ENCODE data around the gene FAM131B. TPM values are rescaled to one million over a fixed set of nuclear protein-coding genes. Genes with fewer than 3 reads are reported as not detected.

FAM131B gene
- total RNA-seq, 1 experiment from 2014 or later = 17.3 TPM

- no peak for DNase-seq
- H3K79me2 ChIP-seq (ENCODE audit: insufficient read depth, low read length) = no peaks in the 10 kb centered on the region
- H3K14ac ChIP-seq (ENCODE audit: insufficient read depth, low read length) = no peak overlapping the region
- no peak overlapping the region for H2BK120ac ChIP-seq (ENCODE audit: low read depth, low read length, poor library complexity, severe bottlenecking)
- H2BK12ac ChIP-seq (ENCODE audit: insufficient read length, low read depth, low read length) = no peak overlapping the region
- no peak overlapping the region for H2BK15ac ChIP-seq (ENCODE audit: low read depth, low read length)
- no peak overlapping the region for H3K4me2 ChIP-seq (ENCODE audit: insufficient read depth, insufficient read length, low read length)
- TF ChIP-seq, protein P1, sequence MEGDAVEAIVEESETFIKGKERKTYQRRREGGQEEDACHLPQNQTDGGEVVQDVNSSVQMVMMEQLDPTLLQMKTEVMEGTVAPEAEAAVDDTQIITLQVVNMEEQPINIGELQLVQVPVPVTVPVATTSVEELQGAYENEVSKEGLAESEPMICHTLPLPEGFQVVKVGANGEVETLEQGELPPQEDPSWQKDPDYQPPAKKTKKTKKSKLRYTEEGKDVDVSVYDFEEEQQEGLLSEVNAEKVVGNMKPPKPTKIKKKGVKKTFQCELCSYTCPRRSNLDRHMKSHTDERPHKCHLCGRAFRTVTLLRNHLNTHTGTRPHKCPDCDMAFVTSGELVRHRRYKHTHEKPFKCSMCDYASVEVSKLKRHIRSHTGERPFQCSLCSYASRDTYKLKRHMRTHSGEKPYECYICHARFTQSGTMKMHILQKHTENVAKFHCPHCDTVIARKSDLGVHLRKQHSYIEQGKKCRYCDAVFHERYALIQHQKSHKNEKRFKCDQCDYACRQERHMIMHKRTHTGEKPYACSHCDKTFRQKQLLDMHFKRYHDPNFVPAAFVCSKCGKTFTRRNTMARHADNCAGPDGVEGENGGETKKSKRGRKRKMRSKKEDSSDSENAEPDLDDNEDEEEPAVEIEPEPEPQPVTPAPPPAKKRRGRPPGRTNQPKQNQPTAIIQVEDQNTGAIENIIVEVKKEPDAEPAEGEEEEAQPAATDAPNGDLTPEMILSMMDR (conservative IDR thresholded peaks at IDR 0.05) = no peak
- H3K27ac ChIP-seq (ENCODE audit: insufficient read length, low read depth, low read length) = no peak overlapping the region
- no peak overlapping the region for H3T11ph ChIP-seq (ENCODE audit: low read length)
- H3K18ac ChIP-seq (ENCODE audit: insufficient read length, low read depth, low read length) = no peak overlapping the region
- H3K23ac ChIP-seq (ENCODE audit: insufficient read length, low read depth, low read length) = no peak overlapping the region
- no peaks in the 10 kb centered on the region; the same call in 1 of the 2 replicates for H3K27me3 ChIP-seq (ENCODE audit: insufficient read depth, low read length)
- Mint-ChIP-seq H3K4me1 (peaks cover 20 to 26% of the 10 kb centered on the region in 2 experiments), H3K27ac (peak overlapping the region in 1 of 3 experiments; percentile 28; a peak in 1 of 7 replicates), H3K27me3 (ENCODE audit: low read depth) (peaks cover 12% of the 10 kb centered on the region), H3K9me3 (no peaks in the 10 kb centered on the region), H3K36me3 (ENCODE audit: insufficient read depth in 1 of 3, low read depth in 3 of 3) (peaks cover 30 to 64% (median 46%) of the 10 kb centered on the region in 3 experiments), H3K4me3 (no peak overlapping the region)
- H2AFZ ChIP-seq (ENCODE audit: low read length) = no peak overlapping the region
- H3K23me2 ChIP-seq (ENCODE audit: insufficient read length, low read depth, low read length, poor library complexity, severe bottlenecking) = no peaks in the 10 kb centered on the region
- no peak overlapping the region for H4K91ac ChIP-seq (ENCODE audit: insufficient read length, low read depth, low read length)
- no peak overlapping the region for H2BK20ac ChIP-seq (ENCODE audit: low read depth, low read length, poor library complexity, severe bottlenecking)
- no peak overlapping the region for H3K56ac ChIP-seq (ENCODE audit: insufficient read length, low read depth, low read length)
- no peak overlapping the region for H4K5ac ChIP-seq (ENCODE audit: insufficient read length, low read depth, low read length)
- no peak overlapping the region for H2BK5ac ChIP-seq (ENCODE audit: insufficient read length, low read length)
- WGBS (ENCODE audit: extremely low coverage, insufficient read length, low lambda C conversion rate) = no CpG with 5 or more reads among the region's 13 CpGs
- no peak overlapping the region for H3K9ac ChIP-seq (ENCODE audit: extremely low read depth, insufficient read length, low read length)
- no peaks in the 10 kb centered on the region for H3K79me1 ChIP-seq (ENCODE audit: insufficient read depth, low read depth, low read length, poor library complexity, severe bottlenecking)
- H3K9me3 ChIP-seq (ENCODE audit: control insufficient read depth, low read depth, low read length) = no peaks in the 10 kb centered on the region
- H4K20me1 ChIP-seq (ENCODE audit: control insufficient read depth, insufficient read depth, insufficient read length) = no peaks in the 10 kb centered on the region
- no peaks in the 10 kb centered on the region for H3K4me1 ChIP-seq (ENCODE audit: insufficient read depth, low read length)
- H3K4ac ChIP-seq (ENCODE audit: low read depth, low read length) = no peak overlapping the region
- no peak overlapping the region for H4K8ac ChIP-seq (replicated peaks; ENCODE audit: insufficient read length, low read depth, low read length)
- H2AK5ac ChIP-seq (ENCODE audit: insufficient read length, low read length) = no peak overlapping the region
Observed at GRCh38 chr7:143356414-143357050, 6.0 kb downstream of the FAM131B start.
